Measurements from ENCODE around the gene PAQR9.

PAQR9 gene

DNA sequence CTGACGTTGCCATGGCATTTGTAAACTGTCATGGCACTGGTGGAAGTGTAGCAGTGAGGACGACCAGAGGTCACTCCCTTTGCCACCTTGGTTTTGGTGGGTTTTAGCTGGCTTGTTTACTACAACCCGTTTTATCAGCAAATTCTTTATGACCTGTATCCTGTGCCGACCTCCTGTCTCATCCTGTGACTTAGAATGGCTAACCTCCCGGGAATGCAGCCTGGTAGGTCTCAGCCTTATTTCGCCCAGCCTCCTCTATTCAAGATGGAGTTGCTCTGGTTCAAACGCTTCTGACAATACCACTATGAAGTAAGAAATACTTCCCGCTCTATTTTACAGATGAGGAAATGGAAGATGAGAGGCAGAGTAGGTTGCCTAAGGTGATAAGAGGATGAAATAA is 16.6 kb downstream of the PAQR9 start:
- no peaks in the 10 kb centered on the region for H3K4me1 Mint-ChIP-seq
- H3K27me3 Mint-ChIP-seq: peaks cover 33% of the 10 kb centered on the region
- H3K27ac Mint-ChIP-seq: no peak overlapping the region
- H3K36me3 Mint-ChIP-seq: no peaks in the 10 kb centered on the region
- H3K4me3 Mint-ChIP-seq: no peak overlapping the region
- H3K9me3 Mint-ChIP-seq: no peaks in the 10 kb centered on the region

- no peak overlapping the region for H3K27ac Mint-ChIP-seq
- H3K36me3 Mint-ChIP-seq: no peaks in the 10 kb centered on the region
- H3K4me1 Mint-ChIP-seq: no peaks in the 10 kb centered on the region
- H3K4me3 Mint-ChIP-seq: no peak overlapping the region
- H3K27me3 Mint-ChIP-seq: peaks cover 27% of the 10 kb centered on the region
- no peaks in the 10 kb centered on the region for H3K9me3 Mint-ChIP-seq
These were observed 18.5 kb downstream of the PAQR9 start for GRCh38 chr3:142945023-142945422.

DNA sequence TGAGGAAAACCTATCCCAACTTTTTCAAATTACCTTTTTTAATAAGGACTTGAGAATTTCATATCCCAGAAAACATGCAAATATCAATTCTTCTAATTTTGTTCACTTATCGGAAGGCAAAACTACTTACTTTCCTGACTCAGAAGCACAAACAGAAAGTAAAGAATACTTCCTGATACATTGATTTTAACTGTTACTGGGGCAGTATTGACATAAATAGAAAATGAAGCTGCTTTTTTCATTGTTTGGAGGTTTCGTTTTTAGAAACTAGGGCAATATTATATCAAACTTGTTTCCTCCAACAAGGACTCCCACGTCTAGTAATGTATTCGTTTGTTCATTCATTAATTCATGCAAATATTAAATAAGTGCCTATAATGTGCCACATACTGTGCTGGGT is 19.1 kb downstream of the PAQR9 start:
- no peaks in the 10 kb centered on the region for H3K4me1 Mint-ChIP-seq
- no peaks in the 10 kb centered on the region for H3K9me3 Mint-ChIP-seq
- H3K27me3 Mint-ChIP-seq: peaks cover 23% of the 10 kb centered on the region
- H3K27ac Mint-ChIP-seq: no peak overlapping the region
- H3K36me3 Mint-ChIP-seq: no peaks in the 10 kb centered on the region
- no peak overlapping the region for H3K4me3 Mint-ChIP-seq

- peaks cover 20% of the 10 kb centered on the region for H3K27me3 Mint-ChIP-seq
- H3K9me3 Mint-ChIP-seq: no peaks in the 10 kb centered on the region
- no peaks in the 10 kb centered on the region for H3K36me3 Mint-ChIP-seq
- no peak overlapping the region for H3K4me3 Mint-ChIP-seq
- H3K4me1 Mint-ChIP-seq: no peaks in the 10 kb centered on the region
- no peak overlapping the region for H3K27ac Mint-ChIP-seq
These were observed 19.6 kb downstream of the PAQR9 start for GRCh38 chr3:142943870-142944269.

DNA sequence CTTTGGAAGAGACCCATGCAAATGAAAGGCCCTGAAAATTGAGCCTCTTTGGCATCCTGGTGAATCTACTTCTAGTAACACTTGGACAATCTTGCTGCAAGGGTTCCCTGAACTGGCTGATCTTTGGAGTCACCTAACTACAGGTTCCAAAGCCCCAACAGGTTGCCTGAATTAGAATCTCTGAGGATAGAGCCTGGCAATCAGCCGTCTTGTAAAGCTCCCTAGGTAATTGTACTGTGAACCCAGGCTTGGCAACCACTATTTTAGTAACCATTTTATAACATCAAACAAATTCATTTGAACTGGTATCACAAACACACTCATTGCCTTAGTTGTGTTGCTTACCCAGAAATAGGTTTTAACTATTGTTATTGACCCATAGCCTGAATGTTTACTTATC is 20.1 kb downstream of the PAQR9 start:
- Mint-ChIP-seq H3K36me3 (no peaks in the 10 kb centered on the region), H3K9me3 (no peaks in the 10 kb centered on the region), H3K27me3 (peaks cover 18% of the 10 kb centered on the region)

DNA sequence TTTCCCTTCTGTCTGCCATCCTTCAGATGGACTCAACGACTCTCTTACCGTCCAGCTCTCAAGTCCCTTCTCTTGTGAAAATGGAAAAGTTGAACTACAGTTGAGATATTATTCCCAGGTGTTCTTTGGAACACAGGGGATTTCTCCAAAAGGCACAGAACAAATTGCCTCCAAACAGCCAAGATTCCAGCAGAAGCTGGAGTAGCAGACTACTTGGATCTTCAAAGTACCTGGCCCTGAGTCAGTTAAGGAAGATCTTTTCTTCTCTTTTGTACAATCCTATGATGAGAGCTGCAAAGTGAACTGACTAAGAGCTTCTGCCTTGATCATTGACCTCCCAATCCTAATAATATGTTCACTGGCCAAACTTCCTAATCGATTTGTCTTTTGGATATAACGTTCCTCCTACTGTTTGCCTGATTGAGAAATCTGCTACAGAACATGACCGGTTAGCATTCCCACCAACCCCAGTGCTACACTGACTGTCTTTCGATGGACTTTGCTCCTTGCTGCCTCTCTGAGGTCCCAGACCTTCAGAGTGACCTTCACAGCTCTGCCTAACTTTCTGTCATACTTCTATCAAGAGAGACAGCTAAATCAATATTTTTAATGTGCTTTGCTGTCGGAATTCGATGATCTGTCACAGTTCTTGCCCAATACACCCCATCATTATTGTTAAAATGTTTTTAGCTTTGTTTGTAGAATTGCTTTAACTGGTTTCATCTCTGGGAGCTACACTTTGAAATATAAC is 21.9 kb downstream of the PAQR9 start:
- Mint-ChIP-seq H3K4me3 (no peak overlapping the region), H3K27me3 (peaks cover 9% of the 10 kb centered on the region), H3K36me3 (no peaks in the 10 kb centered on the region), H3K27ac (no peak overlapping the region), H3K9me3 (no peaks in the 10 kb centered on the region), H3K4me1 (no peaks in the 10 kb centered on the region)

More for the DNA sequence above, 20.1 kb downstream of the PAQR9 start:
- Mint-ChIP-seq H3K4me1 (no peaks in the 10 kb centered on the region), H3K27ac (no peak overlapping the region), H3K4me3 (no peak overlapping the region)

- no peak overlapping the region for H3K27ac Mint-ChIP-seq
- no peaks in the 10 kb centered on the region for H3K9me3 Mint-ChIP-seq
- peaks cover 4% of the 10 kb centered on the region for H3K27me3 Mint-ChIP-seq
- no peaks in the 10 kb centered on the region for H3K4me1 Mint-ChIP-seq
- H3K36me3 Mint-ChIP-seq: no peaks in the 10 kb centered on the region
- no peak overlapping the region for H3K4me3 Mint-ChIP-seq
These were observed 23.0 kb downstream of the PAQR9 start for GRCh38 chr3:142940472-142940871.

GRCh38 chr3:142940000-142940399 is 23.5 kb downstream of the PAQR9 start:
- Mint-ChIP-seq H3K27ac (no peak overlapping the region), H3K9me3 (no peaks in the 10 kb centered on the region), H3K4me1 (no peaks in the 10 kb centered on the region), H3K4me3 (no peak overlapping the region), H3K36me3 (no peaks in the 10 kb centered on the region), H3K27me3 (peaks cover 4% of the 10 kb centered on the region)

- Mint-ChIP-seq H3K27me3 (peaks cover 1% of the 10 kb centered on the region), H3K4me3 (no peak overlapping the region), H3K27ac (no peak overlapping the region), H3K4me1 (no peaks in the 10 kb centered on the region), H3K9me3 (no peaks in the 10 kb centered on the region), H3K36me3 (no peaks in the 10 kb centered on the region)
These were observed 27.5 kb downstream of the PAQR9 start for GRCh38 chr3:142935963-142936362.

GRCh38 chr3:142934887-142935269 is 28.6 kb downstream of the PAQR9 start:
- Mint-ChIP-seq H3K4me1 (no peaks in the 10 kb centered on the region), H3K36me3 (no peaks in the 10 kb centered on the region), H3K9me3 (no peaks in the 10 kb centered on the region), H3K27me3 (no peaks in the 10 kb centered on the region), H3K27ac (no peak overlapping the region), H3K4me3 (no peak overlapping the region)

DNA sequence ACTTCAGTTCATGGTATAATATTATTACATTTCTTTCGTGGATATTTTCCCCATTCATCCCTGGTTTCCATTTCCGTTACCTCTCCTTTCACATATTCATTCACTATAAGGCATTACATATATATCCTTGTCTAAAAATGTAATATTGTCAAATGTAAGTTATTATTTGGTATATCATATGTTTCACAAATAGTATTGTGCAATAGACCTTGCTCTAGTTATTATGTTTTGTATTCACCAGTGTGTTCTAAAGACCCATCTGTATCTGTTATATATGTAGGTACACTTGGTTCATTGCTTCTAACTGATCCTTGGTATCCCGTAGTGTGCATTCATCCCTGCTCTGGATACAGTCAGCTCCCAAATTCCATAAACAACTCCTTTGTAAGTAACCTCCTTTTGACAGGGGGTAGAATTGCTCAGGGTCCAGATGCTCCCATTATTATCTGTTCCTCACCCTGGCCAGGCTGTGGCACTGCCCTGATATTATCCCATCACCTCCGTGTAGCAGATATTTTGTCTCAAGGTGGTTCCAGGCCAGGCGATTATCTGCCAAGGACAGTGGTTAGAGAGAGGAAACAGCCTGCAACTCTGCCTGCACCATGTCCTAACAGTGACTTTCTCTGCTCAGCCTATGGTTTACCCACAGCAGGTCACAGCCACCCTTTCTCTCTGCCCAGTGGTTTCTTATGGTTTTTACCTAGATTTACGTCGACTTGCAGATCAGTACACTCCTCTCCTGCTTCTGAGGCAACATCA is 29.2 kb downstream of the PAQR9 start:
- Mint-ChIP-seq H3K9me3 (no peaks in the 10 kb centered on the region), H3K36me3 (no peaks in the 10 kb centered on the region), H3K27ac (no peak overlapping the region), H3K4me3 (no peak overlapping the region), H3K27me3 (no peaks in the 10 kb centered on the region), H3K4me1 (no peaks in the 10 kb centered on the region)

GRCh38 chr3:142931222-142931621 is 32.3 kb downstream of the PAQR9 start:
- Mint-ChIP-seq H3K9me3 (no peaks in the 10 kb centered on the region), H3K4me1 (no peaks in the 10 kb centered on the region), H3K27me3 (peaks cover 3% of the 10 kb centered on the region), H3K36me3 (no peaks in the 10 kb centered on the region), H3K27ac (no peak overlapping the region), H3K4me3 (no peak overlapping the region)

DNA sequence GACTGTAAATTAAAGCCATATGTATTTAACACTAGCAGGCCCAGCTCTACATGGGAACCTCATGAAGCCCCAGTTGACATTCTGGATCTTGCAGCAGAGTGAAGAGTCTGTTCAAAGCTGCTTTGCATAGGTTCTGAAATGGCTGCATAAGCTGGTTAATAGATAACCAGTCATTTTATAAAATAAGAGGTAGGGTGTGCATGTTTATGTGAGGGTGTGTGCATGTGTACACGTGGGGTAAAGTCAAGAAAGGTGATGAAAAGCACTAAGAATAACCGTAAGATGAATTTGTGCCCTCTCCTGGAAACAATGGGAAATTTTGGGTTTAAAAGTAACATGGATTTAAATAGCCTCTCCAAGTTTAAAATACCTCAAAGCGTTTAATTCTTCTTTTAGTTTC is 33.0 kb downstream of the PAQR9 start:
- no peaks in the 10 kb centered on the region for H3K36me3 Mint-ChIP-seq

DNA sequence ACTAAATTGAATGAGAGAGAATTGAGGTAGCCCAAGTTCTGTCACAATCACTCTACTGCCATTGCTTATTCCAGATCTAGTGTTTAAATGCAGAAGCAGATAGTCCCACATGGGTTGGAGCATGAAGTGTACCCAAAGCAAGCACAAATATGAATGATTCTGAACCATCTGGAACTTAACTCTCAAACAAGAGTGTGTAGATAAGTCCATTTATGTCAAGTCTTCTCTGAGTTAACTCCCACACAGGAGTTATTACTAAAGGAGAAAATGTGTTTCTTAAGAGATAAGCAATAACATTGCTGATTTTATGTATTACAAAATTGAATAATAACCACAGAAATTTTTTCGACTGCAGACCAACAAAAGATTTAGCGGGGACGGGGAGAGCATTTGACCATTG is 33.6 kb downstream of the PAQR9 start:
- no peak overlapping the region for H3K4me3 Mint-ChIP-seq
- no peaks in the 10 kb centered on the region for H3K9me3 Mint-ChIP-seq
- H3K27ac Mint-ChIP-seq: no peak overlapping the region
- H3K27me3 Mint-ChIP-seq: peaks cover 3% of the 10 kb centered on the region
- no peaks in the 10 kb centered on the region for H3K4me1 Mint-ChIP-seq
- H3K36me3 Mint-ChIP-seq: no peaks in the 10 kb centered on the region

More for the DNA sequence above, 33.0 kb downstream of the PAQR9 start:
- H3K27me3 Mint-ChIP-seq: peaks cover 3% of the 10 kb centered on the region
- no peaks in the 10 kb centered on the region for H3K9me3 Mint-ChIP-seq
- H3K4me3 Mint-ChIP-seq: no peak overlapping the region
- H3K4me1 Mint-ChIP-seq: no peaks in the 10 kb centered on the region
- no peak overlapping the region for H3K27ac Mint-ChIP-seq

GRCh38 chr3:142929109-142929508 is 34.4 kb downstream of the PAQR9 start:
- no peak overlapping the region for H3K27ac Mint-ChIP-seq
- no peaks in the 10 kb centered on the region for H3K4me1 Mint-ChIP-seq
- no peak overlapping the region for H3K4me3 Mint-ChIP-seq
- no peaks in the 10 kb centered on the region for H3K9me3 Mint-ChIP-seq
- H3K36me3 Mint-ChIP-seq: no peaks in the 10 kb centered on the region
- peaks cover 6% of the 10 kb centered on the region for H3K27me3 Mint-ChIP-seq

- Mint-ChIP-seq H3K27me3 (peaks cover 9% of the 10 kb centered on the region), H3K27ac (no peak overlapping the region), H3K9me3 (no peaks in the 10 kb centered on the region), H3K4me1 (no peaks in the 10 kb centered on the region), H3K4me3 (no peak overlapping the region), H3K36me3 (peaks cover 1% of the 10 kb centered on the region)
These were observed 37.0 kb downstream of the PAQR9 start for GRCh38 chr3:142926368-142926944.
